Activated CD4-positive, alpha-beta T cell treated with anti-CD3 and anti-CD28 coated beads, Interleukin-2, amount 10 ng/mL, durations not matched to agents 24 days and 14 days (primary cell): ENCODE measurements around the gene DCUN1D3. TPM values are rescaled to one million over a fixed set of nuclear protein-coding genes. Genes with fewer than 3 reads are reported as not detected.
A peak's percentile ranks its signal among the peaks of the same experiment; 100 is the strongest.

Experiments
- DNase-seq: peaks from one replicate; pipeline ENCODE4 v3.0.0; 2022
- H3K27ac Mint-ChIP-seq: one replicate; pipeline ENCODE4 v1.8.0; 2022; ENCODE audit warnings: mild to moderate bottlenecking, mixed read lengths
- H3K27me3 Mint-ChIP-seq: one replicate; pipeline ENCODE4 v1.8.0; 2022; ENCODE audit warnings: mixed read lengths
- H3K36me3 Mint-ChIP-seq: one replicate; pipeline ENCODE4 v1.8.0; 2022; ENCODE audit warnings: low read depth, mild to moderate bottlenecking, mixed read lengths
- H3K4me1 Mint-ChIP-seq: one replicate; pipeline ENCODE4 v1.8.0; 2021; ENCODE audit warnings: mixed read lengths
- H3K4me3 Mint-ChIP-seq: one replicate; pipeline ENCODE4 v1.8.0; 2022; ENCODE audit warnings: mild to moderate bottlenecking, moderate library complexity, mixed read lengths
- H3K9me3 Mint-ChIP-seq: one replicate; pipeline ENCODE4 v1.8.0; 2021; ENCODE audit warnings: mixed read lengths
- intact Hi-C: fragments of 100-400 bp; cut with micrococcal nuclease; formaldehyde crosslinking; loops from one replicate; pipeline ENCODE4 v1.15.1; 2023
- total RNA-seq: library from RNA; stranded (reverse); gene quantifications from 2 replicates; pipeline ENCODE4 v1.2.3, GENCODE V29; 2022

The DCUN1D3 gene
- total RNA-seq, 1 donor from 2014 or later: 12.3 TPM

DNA sequence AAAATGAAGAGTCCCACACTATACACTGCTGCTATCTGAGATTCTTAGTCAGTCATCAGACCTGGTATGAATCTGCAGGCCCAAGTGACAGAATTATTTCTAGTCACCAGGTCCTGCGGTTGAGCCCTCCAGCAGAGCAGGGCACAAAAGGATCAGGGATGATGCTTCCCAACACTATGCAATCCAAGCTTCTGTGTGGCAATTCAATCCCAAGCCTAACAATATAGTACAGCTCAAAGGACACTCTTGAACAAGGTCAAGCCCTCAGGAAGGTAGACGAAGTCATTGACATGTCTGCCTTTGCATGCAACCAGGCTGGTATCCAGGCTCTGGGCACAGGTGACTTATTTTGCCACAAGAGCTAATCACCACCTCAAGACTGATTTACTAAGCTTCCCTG lies 5.8 kb downstream of the DCUN1D3 start:
- no peak for DNase-seq
- intact Hi-C loops: no loop called here

GRCh38 chr16:20889625-20890275 lies 10.4 kb downstream of the DCUN1D3 start:
- peaks cover 3% of the 10 kb centered on the region for H3K9me3 Mint-ChIP-seq

More for the DNA sequence above, 5.8 kb downstream of the DCUN1D3 start:
- Mint-ChIP-seq H3K27me3 (no peaks in the 10 kb centered on the region), H3K4me3 (no peak overlapping the region), H3K36me3 (peaks cover 45% of the 10 kb centered on the region), H3K4me1 (peaks cover 46% of the 10 kb centered on the region), H3K27ac (no peak overlapping the region), H3K9me3 (no peaks in the 10 kb centered on the region)

GRCh38 chr16:20887207-20887606 lies 13.0 kb downstream of the DCUN1D3 start:
- no peaks in the 10 kb centered on the region for H3K27me3 Mint-ChIP-seq
- H3K36me3 Mint-ChIP-seq: peaks cover 40% of the 10 kb centered on the region
- H3K4me3 Mint-ChIP-seq: no peak overlapping the region
- H3K9me3 Mint-ChIP-seq: peaks cover 3% of the 10 kb centered on the region
- intact Hi-C loops: no loop called here
- no peak overlapping the region for H3K27ac Mint-ChIP-seq
- DNase-seq: no peak
- H3K4me1 Mint-ChIP-seq: peaks cover 32% of the 10 kb centered on the region

More at GRCh38 chr16:20889625-20890275, 10.4 kb downstream of the DCUN1D3 start:
- intact Hi-C loops: no loop called here
- Mint-ChIP-seq H3K27me3 (no peaks in the 10 kb centered on the region), H3K4me3 (no peak overlapping the region), H3K27ac (no peak overlapping the region), H3K36me3 (peaks cover 42% of the 10 kb centered on the region), H3K4me1 (peaks cover 30% of the 10 kb centered on the region)
- no peak for DNase-seq

DNA sequence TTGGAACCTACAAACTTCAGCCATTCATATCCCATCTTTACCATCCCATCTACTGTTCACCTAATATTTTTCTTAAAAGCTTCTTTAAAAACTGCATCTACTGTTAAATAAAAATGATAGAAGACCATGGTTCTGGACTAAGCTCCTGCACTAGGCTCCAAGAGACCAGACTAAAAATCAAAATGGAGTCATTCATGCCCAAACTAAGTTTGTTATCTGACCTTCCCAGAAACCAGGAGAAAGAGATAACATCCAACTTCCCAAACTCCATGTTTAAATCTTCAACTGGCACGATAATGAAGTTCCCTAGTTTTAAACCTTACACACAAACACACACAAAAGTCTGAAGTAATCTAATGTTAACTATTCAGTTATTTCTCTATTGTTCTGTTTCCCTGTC lies 13.8 kb downstream of the DCUN1D3 start:
- Mint-ChIP-seq H3K9me3 (peaks cover 3% of the 10 kb centered on the region), H3K4me3 (no peak overlapping the region), H3K4me1 (peaks cover 32% of the 10 kb centered on the region), H3K36me3 (peaks cover 32% of the 10 kb centered on the region), H3K27me3 (no peaks in the 10 kb centered on the region), H3K27ac (no peak overlapping the region)
- intact Hi-C loops: no loop called here
- no peak for DNase-seq

- DNase-seq: peak; percentile 68
- no peaks in the 10 kb centered on the region for H3K27me3 Mint-ChIP-seq
These were observed 16.0 kb downstream of the DCUN1D3 start for GRCh38 chr16:20884240-20884556.

GRCh38 chr16:20883554-20884239 lies 16.5 kb downstream of the DCUN1D3 start:
- peaks cover 30% of the 10 kb centered on the region for H3K36me3 Mint-ChIP-seq
- H3K4me1 Mint-ChIP-seq: peaks cover 41% of the 10 kb centered on the region
- peak overlapping the region; percentile 1 for H3K4me3 Mint-ChIP-seq

More at GRCh38 chr16:20884240-20884556, 16.0 kb downstream of the DCUN1D3 start:
- peaks cover 3% of the 10 kb centered on the region for H3K9me3 Mint-ChIP-seq
- H3K4me1 Mint-ChIP-seq: peaks cover 36% of the 10 kb centered on the region
- intact Hi-C loops: loop anchor here (1.0 to 2.0 kb wide), 2 partner anchors 10 to 17 kb away; partner anchors contain the start of genes DCUN1D3 and LYRM1
- peak overlapping the region; percentile 22 for H3K27ac Mint-ChIP-seq
- H3K4me3 Mint-ChIP-seq: peak overlapping the region; percentile 1
- peaks cover 29% of the 10 kb centered on the region for H3K36me3 Mint-ChIP-seq

GRCh38 chr16:20881503-20881878 lies 18.7 kb downstream of the DCUN1D3 start:
- Mint-ChIP-seq H3K27ac (no peak overlapping the region), H3K9me3 (no peaks in the 10 kb centered on the region), H3K36me3 (peaks cover 35% of the 10 kb centered on the region), H3K27me3 (no peaks in the 10 kb centered on the region), H3K4me1 (peaks cover 45% of the 10 kb centered on the region), H3K4me3 (no peak overlapping the region)
- DNase-seq: no peak
- intact Hi-C loops: no loop called here

More at GRCh38 chr16:20883554-20884239, 16.5 kb downstream of the DCUN1D3 start:
- peak overlapping the region; percentile 22 for H3K27ac Mint-ChIP-seq
- H3K27me3 Mint-ChIP-seq: no peaks in the 10 kb centered on the region
- no peak for DNase-seq
- peaks cover 3% of the 10 kb centered on the region for H3K9me3 Mint-ChIP-seq
- intact Hi-C loops: loop anchor here (1.0 to 2.0 kb wide), 2 partner anchors 9 to 17 kb away; partner anchors contain the start of genes DCUN1D3 and LYRM1

GRCh38 chr16:20880867-20881502 lies 19.2 kb downstream of the DCUN1D3 start:
- H3K4me1 Mint-ChIP-seq: peaks cover 47% of the 10 kb centered on the region
- intact Hi-C loops: no loop called here

GRCh38 chr16:20879175-20880040 lies 20.8 kb downstream of the DCUN1D3 start:
- Mint-ChIP-seq H3K27me3 (no peaks in the 10 kb centered on the region), H3K36me3 (peaks cover 35% of the 10 kb centered on the region), H3K27ac (peak overlapping the region; percentile 26), H3K4me1 (peaks cover 49% of the 10 kb centered on the region), H3K4me3 (peak overlapping the region; percentile 29), H3K9me3 (no peaks in the 10 kb centered on the region)
- no peak for DNase-seq
- intact Hi-C loops: no loop called here

More at GRCh38 chr16:20880867-20881502, 19.2 kb downstream of the DCUN1D3 start:
- no peak overlapping the region for H3K27ac Mint-ChIP-seq
- no peak for DNase-seq
- H3K9me3 Mint-ChIP-seq: no peaks in the 10 kb centered on the region
- H3K27me3 Mint-ChIP-seq: no peaks in the 10 kb centered on the region
- peaks cover 35% of the 10 kb centered on the region for H3K36me3 Mint-ChIP-seq
- no peak overlapping the region for H3K4me3 Mint-ChIP-seq

DNA sequence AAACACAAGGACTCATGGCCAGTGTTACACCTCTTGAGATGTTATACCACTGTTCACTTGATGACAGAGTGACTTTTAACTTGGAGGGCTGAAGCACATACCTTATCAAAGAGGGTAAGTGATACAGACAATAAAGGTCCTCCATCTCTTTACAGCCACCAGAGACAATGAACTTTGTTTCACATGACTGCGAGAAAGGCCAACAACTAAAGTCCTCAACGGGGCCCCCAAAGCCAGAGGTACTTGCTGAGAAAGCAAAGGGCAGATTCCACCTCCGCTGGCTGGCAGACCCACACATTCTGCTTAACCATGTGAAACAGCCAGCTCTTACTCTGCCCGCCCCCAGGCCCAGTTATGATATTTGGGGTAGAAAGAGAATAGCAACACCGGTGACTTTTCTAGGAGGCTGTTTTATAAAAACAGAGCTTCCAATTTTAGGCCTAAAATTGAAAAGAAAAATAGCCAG lies 21.4 kb downstream of the DCUN1D3 start:
- Mint-ChIP-seq H3K9me3 (no peaks in the 10 kb centered on the region), H3K36me3 (peaks cover 29% of the 10 kb centered on the region), H3K4me3 (peak overlapping the region; percentile 6), H3K27ac (peak overlapping the region; percentile 22), H3K27me3 (no peaks in the 10 kb centered on the region), H3K4me1 (peaks cover 51% of the 10 kb centered on the region)
- intact Hi-C loops: no loop called here
- no peak for DNase-seq

GRCh38 chr16:20875355-20875650 lies 24.9 kb downstream of the DCUN1D3 start:
- peaks cover 41% of the 10 kb centered on the region for H3K36me3 Mint-ChIP-seq
- H3K9me3 Mint-ChIP-seq: no peaks in the 10 kb centered on the region
- no peak for DNase-seq
- no peaks in the 10 kb centered on the region for H3K27me3 Mint-ChIP-seq
- intact Hi-C loops: loop anchor here (2.0 kb wide), 1 partner anchor 63 kb away; no protein-coding TSS in a partner anchor
- H3K4me1 Mint-ChIP-seq: peaks cover 68% of the 10 kb centered on the region
- H3K4me3 Mint-ChIP-seq: peak overlapping the region; percentile 70
- peak overlapping the region; percentile 68 for H3K27ac Mint-ChIP-seq

DNA sequence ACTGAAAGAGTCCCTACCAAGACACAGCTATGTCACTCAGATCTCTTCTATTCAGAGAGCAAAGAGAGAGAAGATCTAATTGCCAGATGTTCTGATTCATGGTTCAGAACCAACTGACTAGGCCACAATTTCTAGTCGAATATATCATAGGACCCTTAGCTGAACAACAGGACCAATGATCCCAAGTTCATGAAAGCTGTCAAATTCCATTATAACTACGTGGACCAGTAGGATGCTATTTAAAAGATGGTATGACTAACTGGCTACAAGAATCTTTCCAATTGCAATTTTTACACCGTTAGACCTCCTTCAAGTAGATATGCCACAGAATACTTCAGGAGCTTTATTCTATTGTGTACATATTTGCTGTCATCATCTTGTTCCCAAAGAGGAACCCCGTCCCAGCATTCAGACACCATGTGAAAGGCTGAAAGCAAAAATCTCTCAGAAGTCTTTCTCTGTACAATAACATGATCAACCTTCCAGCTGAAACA lies 26.0 kb downstream of the DCUN1D3 start:
- DNase-seq: peak; percentile 80
- H3K36me3 Mint-ChIP-seq: peaks cover 39% of the 10 kb centered on the region
- no peaks in the 10 kb centered on the region for H3K9me3 Mint-ChIP-seq
- H3K27ac Mint-ChIP-seq: peak overlapping the region; percentile 86
- intact Hi-C loops: loop anchor here (1.0 to 5.0 kb wide), 4 partner anchors 10 to 65 kb away; partner anchors contain the start of genes DCUN1D3 and LYRM1
- H3K4me3 Mint-ChIP-seq: peak overlapping the region; percentile 70
- peaks cover 68% of the 10 kb centered on the region for H3K4me1 Mint-ChIP-seq
- H3K27me3 Mint-ChIP-seq: no peaks in the 10 kb centered on the region

- intact Hi-C loops: loop anchor here (5.0 kb wide), 1 partner anchor 39 kb away; no protein-coding TSS in a partner anchor
- no peaks in the 10 kb centered on the region for H3K27me3 Mint-ChIP-seq
- peak overlapping the region; percentile 86 for H3K27ac Mint-ChIP-seq
- peak overlapping the region; percentile 70 for H3K4me3 Mint-ChIP-seq
- no peak for DNase-seq
- H3K4me1 Mint-ChIP-seq: peaks cover 63% of the 10 kb centered on the region
- peaks cover 34% of the 10 kb centered on the region for H3K36me3 Mint-ChIP-seq
- H3K9me3 Mint-ChIP-seq: no peaks in the 10 kb centered on the region
These were observed 26.8 kb downstream of the DCUN1D3 start for GRCh38 chr16:20873331-20873730.
